ENCODE measurements around the gene MAML2. TPM values are rescaled to one million over a fixed set of nuclear protein-coding genes. Genes with fewer than 3 reads are reported as not detected.

MAML2 gene
- total RNA-seq, 1 experiment from 2014 or later = 2.7 TPM

- no peak overlapping the region for H3K4ac ChIP-seq (ENCODE audit: low read depth, low read length)
- no peak for TF ChIP-seq CTCF (conservative IDR thresholded peaks at IDR 0.05)
- H2BK12ac ChIP-seq (ENCODE audit: insufficient read length, low read depth, low read length) = no peak overlapping the region
- H4K91ac ChIP-seq (ENCODE audit: insufficient read length, low read depth, low read length) = no peak overlapping the region
- peaks cover 2% of the 10 kb centered on the region; the same call in 1 of the 2 replicates for H3K4me1 ChIP-seq (ENCODE audit: insufficient read depth, low read length)
- H2AFZ ChIP-seq (ENCODE audit: low read length) = no peak overlapping the region
- H3K27me3 Mint-ChIP-seq (ENCODE audit: low read depth) = no peaks in the 10 kb centered on the region
- no peak for DNase-seq
- H3K4me1 Mint-ChIP-seq = peaks cover 22 to 30% of the 10 kb centered on the region in 2 experiments
- H2BK120ac ChIP-seq (ENCODE audit: low read depth, low read length, poor library complexity, severe bottlenecking) = no peak overlapping the region
- H3K9me3 ChIP-seq (ENCODE audit: control insufficient read depth, low read depth, low read length) = no peaks in the 10 kb centered on the region
- no peaks in the 10 kb centered on the region for H4K20me1 ChIP-seq (ENCODE audit: control insufficient read depth, insufficient read depth, insufficient read length)
- no peaks in the 10 kb centered on the region for H3K23me2 ChIP-seq (ENCODE audit: insufficient read length, low read depth, low read length, poor library complexity, severe bottlenecking)
- no peaks in the 10 kb centered on the region for H3K79me1 ChIP-seq (ENCODE audit: insufficient read depth, low read depth, low read length, poor library complexity, severe bottlenecking)
- no peak overlapping the region for H2BK5ac ChIP-seq (ENCODE audit: insufficient read length, low read length)
- H3K23ac ChIP-seq (ENCODE audit: insufficient read length, low read depth, low read length) = no peak overlapping the region
- no peak overlapping the region for H2AK5ac ChIP-seq (ENCODE audit: insufficient read length, low read length)
- no peak overlapping the region for H4K5ac ChIP-seq (ENCODE audit: insufficient read length, low read depth, low read length)
- no peak overlapping the region for H2BK20ac ChIP-seq (ENCODE audit: low read depth, low read length, poor library complexity, severe bottlenecking)
- H3K27ac Mint-ChIP-seq = no peak overlapping the region
- H3K27me3 ChIP-seq (ENCODE audit: insufficient read depth, low read length) = no peaks in the 10 kb centered on the region
- no CpG with 5 or more reads among the region's 2 CpGs for WGBS (ENCODE audit: extremely low coverage, insufficient read length, low lambda C conversion rate)
- no peak overlapping the region for H3K14ac ChIP-seq (ENCODE audit: insufficient read depth, low read length)
- no peak overlapping the region for H3K9ac ChIP-seq (ENCODE audit: extremely low read depth, insufficient read length, low read length)
- H2BK15ac ChIP-seq (ENCODE audit: low read depth, low read length) = no peak overlapping the region
- no peaks in the 10 kb centered on the region for H3K9me3 Mint-ChIP-seq
- H3K4me2 ChIP-seq (ENCODE audit: insufficient read depth, insufficient read length, low read length) = no peak overlapping the region
- H3T11ph ChIP-seq (ENCODE audit: low read length) = no peak overlapping the region
- H3K18ac ChIP-seq (ENCODE audit: insufficient read length, low read depth, low read length) = no peak overlapping the region
- H3K56ac ChIP-seq (ENCODE audit: insufficient read length, low read depth, low read length) = no peak overlapping the region
- H3K4me3 Mint-ChIP-seq = no peak overlapping the region
- H3K27ac ChIP-seq (ENCODE audit: insufficient read length, low read depth, low read length) = no peak overlapping the region
- H3K79me2 ChIP-seq (ENCODE audit: insufficient read depth, low read length) = no peaks in the 10 kb centered on the region
- no peak overlapping the region for H4K8ac ChIP-seq (replicated peaks; ENCODE audit: insufficient read length, low read depth, low read length)
- H3K36me3 Mint-ChIP-seq (ENCODE audit: insufficient read depth in 1 of 3, low read depth in 3 of 3) = no peaks in the 10 kb centered on the region
Observed at GRCh38 chr11:96057502-96057901, 285.5 kb downstream of the MAML2 start.
